Naive thymus-derived CD4-positive, alpha-beta T cell (primary cell): ENCODE measurements around the gene ZNF529. TPM values are rescaled to one million over a fixed set of nuclear protein-coding genes. Genes with fewer than 3 reads are reported as not detected.
A peak's percentile ranks its signal among the peaks of the same experiment; 100 is the strongest.

Experiments
- ATAC-seq: fragments of 150-1000 bp; cut with Tn5 transposase; 2 replicates; pipeline ENCODE4 v1.10.0; 2021; ENCODE audit warnings: mild to moderate bottlenecking, moderate library complexity
- CTCF ChIA-PET: fragments of 350-600 bp; sonication (Branson Sonifier 250); formaldehyde crosslinking; loops from one replicate; lab custom pipeline; 2021; ENCODE audit warnings: antibody characterized with exemption; lab: Charles Lee
- POLR2A ChIA-PET: fragments of 350-600 bp; sonication (Branson Sonifier 250); formaldehyde crosslinking; loops from one replicate; lab custom pipeline; 2021; ENCODE audit warnings: antibody characterized with exemption, inconsistent platforms; lab: Charles Lee
- DNase-seq, 9 donors: peaks; one replicate each; pipeline versions ENCODE4 v3.0.0 to v3.0.0-alpha.2; 2020 to 2022; ENCODE audit warnings: mixed read lengths in 1 of 9
- H3K27ac ChIP-seq: one replicate; pipeline ENCODE4 v1.7.0; 2013; ENCODE audit warnings: mild to moderate bottlenecking, low read depth, low read length, moderate library complexity
- H3K27me3 ChIP-seq, 2 donors: one replicate each; pipeline ENCODE4 v1.7.0; 2013; ENCODE audit warnings: low read length in 2 of 2, mild to moderate bottlenecking in 2 of 2, moderate library complexity in 2 of 2; ENCODE audit not compliant: control insufficient read depth in 2 of 2, insufficient read depth in 2 of 2
- H3K36me3 ChIP-seq, 3 experiments: 1 replicate in 2 of 3; 2 replicates in 1 of 3; pipeline ENCODE4 v1.7.0; 2013; ENCODE audit warnings: low read length in 3 of 3, mild to moderate bottlenecking in 3 of 3, moderate library complexity in 1 of 3; ENCODE audit not compliant: insufficient read depth in 3 of 3, control insufficient read depth in 2 of 3
- H3K4me1 ChIP-seq, 2 donors: one replicate each; pipeline ENCODE4 v1.7.0; 2013; ENCODE audit warnings: low read length in 2 of 2, mild to moderate bottlenecking in 2 of 2, moderate library complexity in 1 of 2; ENCODE audit not compliant: control insufficient read depth in 2 of 2, insufficient read depth in 2 of 2
- H3K4me3 ChIP-seq: 2 replicates; pipeline ENCODE4 v1.7.0; 2013; ENCODE audit warnings: mild to moderate bottlenecking, low read length
- H3K9me3 ChIP-seq, 3 experiments: 1 replicate in 2 of 3; 2 replicates in 1 of 3; pipeline ENCODE4 v1.7.0; 2013; ENCODE audit warnings: low read length in 3 of 3; ENCODE audit not compliant: control insufficient read depth in 2 of 3
- H3K27ac Mint-ChIP-seq, 9 donors: one replicate each; pipeline ENCODE4 v1.8.0; 2020 to 2022; ENCODE audit warnings: mixed read lengths in 9 of 9, mild to moderate bottlenecking in 8 of 9, moderate library complexity in 5 of 9, inconsistent platforms in 2 of 9
- H3K27me3 Mint-ChIP-seq, 5 donors: one replicate each; pipeline ENCODE4 v1.8.0; 2021 to 2022; ENCODE audit warnings: mixed read lengths in 5 of 5, mild to moderate bottlenecking in 1 of 5
- H3K36me3 Mint-ChIP-seq, 5 donors: one replicate each; pipeline ENCODE4 v1.8.0; 2020 to 2022; ENCODE audit warnings: mixed read lengths in 5 of 5, mild to moderate bottlenecking in 3 of 5, inconsistent platforms in 1 of 5
- H3K4me1 Mint-ChIP-seq, 7 donors: one replicate each; pipeline ENCODE4 v1.8.0; 2020 to 2022; ENCODE audit warnings: mixed read lengths in 7 of 7, mild to moderate bottlenecking in 3 of 7, inconsistent platforms in 1 of 7
- H3K4me3 Mint-ChIP-seq, 10 donors: one replicate each; pipeline ENCODE4 v1.8.0; 2020 to 2022; ENCODE audit warnings: mild to moderate bottlenecking in 10 of 10, mixed read lengths in 10 of 10, moderate library complexity in 6 of 10, inconsistent platforms in 2 of 10
- H3K9me3 Mint-ChIP-seq, 11 donors: one replicate each; pipeline ENCODE4 v1.8.0; 2020 to 2022; ENCODE audit warnings: mixed read lengths in 11 of 11, mild to moderate bottlenecking in 4 of 11, inconsistent platforms in 1 of 11, moderate library complexity in 1 of 11
- intact Hi-C, 2 donors: fragments of 100-400 bp; cut with micrococcal nuclease; formaldehyde crosslinking; loops; one replicate each; pipeline ENCODE4 v1.15.1; 2023
- polyA plus RNA-seq, 2 donors: library from polyadenylated mRNA; unstranded; fragments of 300-500 nt; fragmentation: Illumina TruSeq; gene quantifications; one replicate each; pipeline ENCODE4 v1.2.3, GENCODE V29; 2021
- total RNA-seq, 6 experiments: library from RNA in 5 of 6; stranded (reverse) in 5 of 6; gene quantifications; 1 replicate in 5 of 6; 2 replicates in 1 of 6; pipeline ENCODE4 v1.2.3 and lab custom pipeline; 2021 to 2026

The ZNF529 gene
- total and polyA plus RNA-seq, 7 experiments from 2014 or later = 9.9 to 37.8 (median 22.7) TPM

DNA sequence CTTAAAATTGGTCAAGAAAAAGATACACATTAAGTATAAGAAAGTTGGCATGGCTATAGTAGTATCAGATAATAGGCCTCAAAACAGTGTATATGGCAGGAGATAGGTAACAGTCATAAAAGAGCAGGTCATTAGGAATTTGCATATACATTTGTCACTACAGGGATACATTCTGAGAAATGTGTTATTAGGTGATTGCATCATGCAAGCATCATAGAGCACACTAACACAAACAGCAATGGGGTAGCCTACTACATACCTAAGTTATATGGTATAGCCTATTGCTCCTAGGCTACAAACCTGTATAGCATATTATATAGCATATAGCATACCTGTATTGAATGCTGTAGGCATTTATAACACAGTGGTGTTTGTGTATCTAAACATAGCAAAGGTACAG, 6.2 kb upstream of the ZNF529 start:
- Mint-ChIP-seq H3K4me3 (no peak overlapping the region), H3K36me3 (peaks cover 25 to 79% (median 76%) of the 10 kb centered on the region in 5 donors), H3K27ac (no peak overlapping the region), H3K9me3 (peaks cover 5 to 79% (median 37%) of the 10 kb centered on the region in 11 donors), H3K4me1 (peaks cover 4 to 14% (median 9%) of the 10 kb centered on the region in 7 donors), H3K27me3 (no peaks in the 10 kb centered on the region)
- Histone ChIP-seq H3K27ac (no peak overlapping the region), H3K4me3 (no peak overlapping the region), H3K9me3 (peaks cover 0 to 12% (median 7%) of the 10 kb centered on the region in 3 experiments), H3K36me3 (peaks cover 3 to 50% (median 11%) of the 10 kb centered on the region in 3 experiments), H3K4me1 (peaks cover 0 to 7% of the 10 kb centered on the region in 2 donors), H3K27me3 (no peaks in the 10 kb centered on the region)
- no peak for DNase-seq
- intact Hi-C loops = loop anchor here (10.0 kb wide), 2 partner anchors 336 to 636 kb away; partner anchors contain the start of genes ZNF383 (in 1 of the 2), ZNF568 (in 1 of the 2), ZNF585B (in 1 of the 2) and ZNF829 (in 1 of the 2)
- POLR2A ChIA-PET = no interaction called here
- ATAC-seq = no peak
- CTCF ChIA-PET = no interaction called here

DNA sequence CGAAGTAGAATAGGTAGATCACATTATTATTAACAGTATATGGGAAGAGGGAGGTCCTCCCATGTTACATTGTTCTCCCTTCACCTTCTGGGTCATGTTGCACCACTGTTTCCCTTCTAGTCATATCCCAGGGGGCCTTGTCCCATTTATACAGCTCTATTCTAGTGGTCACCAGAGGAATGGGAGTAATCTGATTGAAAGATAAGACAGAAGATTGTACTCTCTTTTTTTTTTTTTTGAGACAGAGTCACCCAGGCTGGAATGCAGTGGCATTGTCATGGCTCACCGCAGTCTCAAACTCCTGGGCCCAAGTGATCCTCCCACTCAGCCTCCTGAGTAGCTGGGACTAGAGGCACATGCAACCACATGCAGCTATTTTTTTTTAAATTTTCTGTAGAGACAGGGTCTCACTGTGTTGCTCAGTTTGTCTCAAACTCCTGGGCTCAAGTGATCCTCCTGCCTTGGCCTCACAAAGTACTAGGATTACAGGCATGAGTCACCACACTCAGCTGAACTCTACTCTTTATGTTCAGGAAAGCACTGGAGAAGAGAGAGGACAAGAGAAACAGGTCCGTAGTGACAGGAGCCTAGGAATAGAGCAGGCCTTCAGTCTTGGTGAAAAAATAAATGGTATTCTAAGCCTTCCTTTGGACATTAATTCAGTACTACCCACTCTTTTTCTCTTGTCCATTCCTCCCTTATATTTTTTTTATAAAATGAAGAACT, 4.3 kb upstream of the ZNF529 start:
- intact Hi-C loops = loop anchor here (10.0 kb wide), 2 partner anchors 337 to 637 kb away; partner anchors contain the start of genes ZNF383 (in 1 of the 2), ZNF568 (in 1 of the 2), ZNF585B (in 1 of the 2) and ZNF829 (in 1 of the 2)
- H3K36me3 ChIP-seq = peaks cover 3 to 50% (median 11%) of the 10 kb centered on the region in 3 experiments
- ATAC-seq (no peak), DNase-seq (no peak)
- ChIA-PET POLR2A (no interaction called here), CTCF (no interaction called here)
- Mint-ChIP-seq H3K36me3 (peaks cover 21 to 79% (median 70%) of the 10 kb centered on the region in 5 donors), H3K27me3 (no peaks in the 10 kb centered on the region), H3K4me3 (no peak overlapping the region), H3K9me3 (peaks cover 0 to 68% (median 27%) of the 10 kb centered on the region in 11 donors), H3K4me1 (peaks cover 16 to 26% (median 24%) of the 10 kb centered on the region in 7 donors), H3K27ac (no peak overlapping the region)
- no peaks in the 10 kb centered on the region for H3K27me3 ChIP-seq
- no peak overlapping the region for H3K27ac ChIP-seq
- H3K4me3 ChIP-seq = no peak overlapping the region
- H3K9me3 ChIP-seq = peaks cover 0 to 7% (median 0%) of the 10 kb centered on the region in 3 experiments
- H3K4me1 ChIP-seq = peaks cover 0 to 15% of the 10 kb centered on the region in 2 donors

DNA sequence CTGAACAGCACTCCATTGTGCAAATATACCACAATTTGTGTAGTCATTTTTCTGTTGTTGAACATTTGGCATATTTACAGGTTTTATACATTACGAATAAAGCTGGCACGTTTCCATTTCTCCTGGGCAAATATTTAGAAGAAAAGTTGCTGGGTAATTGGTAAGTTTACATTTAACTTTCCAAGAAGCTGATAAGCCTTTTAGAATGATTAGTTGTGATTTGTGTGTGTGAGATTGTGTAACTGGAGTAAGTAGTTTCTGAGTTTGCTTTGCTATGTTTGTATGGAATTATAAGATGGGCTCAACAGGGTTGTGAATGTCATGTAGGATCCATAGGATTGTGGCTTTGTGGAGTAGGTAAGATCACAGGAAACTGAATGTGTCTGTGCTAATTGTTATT, 1.6 kb upstream of the ZNF529 start:
- peaks cover 23 to 42% (median 34%) of the 10 kb centered on the region in 7 donors for H3K4me1 Mint-ChIP-seq
- Histone ChIP-seq H3K4me3 (no peak overlapping the region), H3K9me3 (peaks cover 0 to 2% (median 0%) of the 10 kb centered on the region in 3 experiments), H3K27ac (no peak overlapping the region), H3K27me3 (no peaks in the 10 kb centered on the region), H3K36me3 (peaks cover 0 to 44% (median 4%) of the 10 kb centered on the region in 3 experiments), H3K4me1 (peaks cover 0 to 15% of the 10 kb centered on the region in 2 donors)
- ChIA-PET POLR2A (no interaction called here), CTCF (no interaction called here)
- peak overlapping the region; percentile 80 to 100 (median 93) for H3K4me3 Mint-ChIP-seq
- ATAC-seq = no peak
- no peaks in the 10 kb centered on the region for H3K27me3 Mint-ChIP-seq
- no peak for DNase-seq
- intact Hi-C loops = loop anchor here (5.0 to 10.0 kb wide), 4 partner anchors 340 to 1333 kb away; partner anchors contain the start of genes SIPA1L3 (in 1 of the 2), WDR87 (in 1 of the 2), ZNF383 (in 1 of the 2) and ZNF568 (in 1 of the 2)
- peak overlapping the region; percentile 30 to 100 (median 97) for H3K27ac Mint-ChIP-seq
- H3K9me3 Mint-ChIP-seq = peaks cover 0 to 64% (median 22%) of the 10 kb centered on the region in 11 donors
- peaks cover 23 to 72% (median 64%) of the 10 kb centered on the region in 5 donors for H3K36me3 Mint-ChIP-seq

DNA sequence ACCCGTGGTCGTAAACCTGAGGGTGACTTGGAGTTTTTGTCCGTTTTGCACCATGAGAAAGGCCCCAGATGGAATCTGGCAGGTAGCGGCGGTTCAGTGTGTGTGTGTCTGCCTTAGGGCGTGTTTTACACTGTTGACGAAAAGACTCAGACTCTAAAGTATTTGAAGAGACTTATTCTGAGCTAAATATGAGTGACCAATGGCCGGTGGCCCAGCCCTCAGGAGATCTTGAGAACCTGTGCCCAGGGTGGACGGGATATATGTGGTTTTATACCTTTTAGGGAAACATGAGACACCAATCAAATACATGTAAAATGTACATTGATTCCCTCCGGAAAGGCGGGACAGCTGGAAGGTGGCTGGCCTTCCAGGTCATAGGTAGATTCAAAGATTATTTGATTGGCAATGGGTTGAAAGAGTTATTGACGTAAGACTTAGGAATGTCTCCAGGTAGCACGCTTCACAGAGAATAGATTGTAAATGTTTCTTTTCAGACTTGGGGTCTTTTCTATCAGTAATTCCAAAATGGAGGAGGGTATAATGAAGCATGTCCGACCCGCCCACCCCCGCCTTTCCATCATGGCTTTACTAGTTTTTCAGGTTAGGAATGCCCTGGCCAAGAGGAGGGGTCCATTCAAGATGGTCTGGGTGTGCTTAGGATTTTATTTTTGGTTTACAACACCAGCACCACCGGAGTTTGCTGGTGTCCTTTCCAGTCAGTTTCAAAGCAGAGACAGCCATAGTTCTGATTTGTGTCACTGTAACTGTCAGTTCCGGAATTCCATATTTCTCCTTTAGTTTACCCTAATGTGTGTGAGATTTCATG, 1.0 kb upstream of the ZNF529 start:
- Histone ChIP-seq H3K4me1 (peaks cover 0 to 15% of the 10 kb centered on the region in 2 donors), H3K27ac (peak overlapping the region; percentile 98), H3K9me3 (peaks cover 0 to 8% (median 0%) of the 10 kb centered on the region in 3 experiments), H3K27me3 (no peaks in the 10 kb centered on the region), H3K4me3 (peak overlapping the region; percentile 95), H3K36me3 (peaks cover 0 to 44% (median 0%) of the 10 kb centered on the region in 3 experiments)
- POLR2A ChIA-PET = interaction anchor here (0.8 to 2.0 kb wide), 5 partner anchors 31 to 933 kb away, joined by 3 to 18 read pairs (median 10); partner anchors contain the start of genes ZFP14, ZNF260, ZNF382 and ZNF566
- ATAC-seq (no peak), DNase-seq (no peak)
- Mint-ChIP-seq H3K9me3 (peaks cover 0 to 64% (median 23%) of the 10 kb centered on the region in 11 donors), H3K4me1 (peaks cover 23 to 44% (median 34%) of the 10 kb centered on the region in 7 donors), H3K36me3 (peaks cover 26 to 72% (median 64%) of the 10 kb centered on the region in 5 donors), H3K27me3 (no peaks in the 10 kb centered on the region), H3K4me3 (peak overlapping the region; percentile 80 to 100 (median 93)), H3K27ac (peak overlapping the region; percentile 94 to 100 (median 98))
- CTCF ChIA-PET = no interaction called here
- intact Hi-C loops = loop anchor here (1.0 to 10.0 kb wide), 20 partner anchors 31 to 1333 kb away; partner anchors contain the start of genes ZFP14 (in 2 of the 2), ZNF260 (in 2 of the 2), ZNF345 (in 2 of the 2) and ZNF382 (in 2 of the 2)

DNA sequence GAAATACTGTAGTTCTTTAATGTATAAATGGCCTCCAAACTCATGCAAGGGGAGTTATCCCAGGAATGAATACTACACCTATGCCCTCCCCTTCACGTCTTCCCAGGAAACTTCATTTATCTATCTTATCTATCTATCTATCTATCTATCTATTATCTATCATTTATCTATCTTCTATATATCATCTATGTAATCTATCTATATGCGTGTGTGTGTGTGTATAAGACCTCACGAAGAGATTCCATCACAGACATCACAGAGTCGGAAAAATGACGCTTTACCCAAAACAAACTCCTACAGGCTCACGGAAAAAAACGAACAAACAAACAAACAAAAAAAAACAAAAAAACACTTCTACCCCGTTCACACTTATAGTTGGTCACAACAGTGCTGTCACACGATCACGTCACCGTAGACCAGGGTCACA, 486 bp downstream of the ZNF529 start:
- H3K27ac ChIP-seq = peak overlapping the region; percentile 98
- H3K27ac Mint-ChIP-seq = peak overlapping the region; percentile 94 to 100 (median 98)
- H3K4me3 Mint-ChIP-seq = peak overlapping the region; percentile 80 to 100 (median 93)
- CTCF ChIA-PET = no interaction called here
- ATAC-seq (no peak), DNase-seq (peak in 1 of 9 donors; percentile 13)
- peaks cover 4 to 70% (median 33%) of the 10 kb centered on the region in 11 donors for H3K9me3 Mint-ChIP-seq
- H3K9me3 ChIP-seq = peaks cover 0 to 23% (median 8%) of the 10 kb centered on the region in 3 experiments
- peaks cover 4 to 48% (median 6%) of the 10 kb centered on the region in 3 experiments for H3K36me3 ChIP-seq
- no peaks in the 10 kb centered on the region for H3K27me3 Mint-ChIP-seq
- H3K36me3 Mint-ChIP-seq = peaks cover 36 to 79% (median 74%) of the 10 kb centered on the region in 5 donors
- H3K4me1 ChIP-seq = peaks cover 0 to 15% of the 10 kb centered on the region in 2 donors
- H3K27me3 ChIP-seq = no peaks in the 10 kb centered on the region
- POLR2A ChIA-PET = interaction anchor here (0.5 to 2.0 kb wide), 11 partner anchors 10 to 277 kb away, joined by 3 to 18 read pairs (median 4); partner anchors contain the start of genes ZFP14, ZNF260, ZNF382 and ZNF566
- peaks cover 23 to 52% (median 44%) of the 10 kb centered on the region in 7 donors for H3K4me1 Mint-ChIP-seq
- H3K4me3 ChIP-seq = peak overlapping the region; percentile 95
- intact Hi-C loops = loop anchor here (1.0 to 10.0 kb wide), 20 partner anchors 33 to 1335 kb away; partner anchors contain the start of genes ZFP14 (in 2 of the 2), ZNF260 (in 2 of the 2), ZNF345 (in 2 of the 2) and ZNF382 (in 2 of the 2)
